Astrocyte (in vitro differentiated cells and primary cell): Measurements from ENCODE around the gene PLEKHO2. TPM values are rescaled to one million over a fixed set of nuclear protein-coding genes. Genes with fewer than 3 reads are reported as not detected.
A peak's percentile ranks its signal among the peaks of the same experiment; 100 is the strongest.

Experiments used
- DNase-seq: peaks from one replicate; pipeline ENCODE4 v3.0.0-alpha.2; 2010; ENCODE audit warnings: low read depth
- FAIRE-seq: peaks from 2 replicates; lab custom pipeline; 2011; peaks lifted over from hg19 to GRCh38; lab: Jason Lieb, UNC
- H2AFZ ChIP-seq: 2 replicates; pipeline ENCODE4 v1.6.0; 2012; ENCODE audit warnings: low read depth, low read length, inconsistent platforms
- H3K27ac ChIP-seq: 2 replicates; pipeline ENCODE4 v1.5.1; 2011; ENCODE audit warnings: low read depth, low read length, inconsistent platforms
- H3K27me3 ChIP-seq: 2 replicates; pipeline ENCODE4 v1.6.0; 2011; ENCODE audit warnings: low read length, inconsistent platforms; ENCODE audit not compliant: insufficient read depth
- H3K36me3 ChIP-seq: 2 replicates; pipeline ENCODE4 v1.5.1; 2011; ENCODE audit warnings: low read length, inconsistent platforms; ENCODE audit not compliant: insufficient read depth
- H3K4me1 ChIP-seq: 2 replicates; pipeline ENCODE4 v1.5.1; 2011; ENCODE audit warnings: low read length, inconsistent platforms; ENCODE audit not compliant: insufficient read depth
- H3K4me2 ChIP-seq: 2 replicates; pipeline ENCODE4 v1.6.0; 2012; ENCODE audit warnings: low read length, inconsistent platforms
- H3K4me3 ChIP-seq: 2 replicates; pipeline ENCODE4 v1.5.1; 2011; ENCODE audit warnings: low read depth, mild to moderate bottlenecking, low read length, inconsistent platforms; ENCODE audit not compliant: insufficient read depth
- H3K79me2 ChIP-seq: 2 replicates; pipeline ENCODE4 v1.6.0; 2012; ENCODE audit warnings: mild to moderate bottlenecking, low read length, inconsistent platforms; ENCODE audit not compliant: insufficient read depth
- H3K9ac ChIP-seq: 2 replicates; pipeline ENCODE4 v1.6.0; 2012; ENCODE audit warnings: mild to moderate bottlenecking, low read length, inconsistent platforms
- H3K9me3 ChIP-seq: 2 replicates; pipeline ENCODE4 v1.5.1; 2012; ENCODE audit warnings: low read depth, mild to moderate bottlenecking, low read length, inconsistent platforms; ENCODE audit not compliant: insufficient read depth
- H4K20me1 ChIP-seq: 2 replicates; pipeline ENCODE4 v1.6.0; 2012; ENCODE audit warnings: low read length, inconsistent platforms; ENCODE audit not compliant: insufficient read depth
- H3K27ac Mint-ChIP-seq: one replicate; pipeline ENCODE4 v1.8.0; 2021; ENCODE audit warnings: mild to moderate bottlenecking, mixed read lengths; ENCODE audit not compliant: unreplicated experiment
- H3K27me3 Mint-ChIP-seq: one replicate; pipeline ENCODE4 v1.8.0; 2021; ENCODE audit warnings: low read depth, mixed read lengths; ENCODE audit not compliant: unreplicated experiment
- H3K36me3 Mint-ChIP-seq: one replicate; pipeline ENCODE4 v1.8.0; 2021; ENCODE audit warnings: low read depth, mixed read lengths; ENCODE audit not compliant: unreplicated experiment
- H3K4me1 Mint-ChIP-seq: one replicate; pipeline ENCODE4 v1.8.0; 2021; ENCODE audit warnings: low read depth, mixed read lengths; ENCODE audit not compliant: unreplicated experiment
- H3K4me3 Mint-ChIP-seq: one replicate; pipeline ENCODE4 v1.8.0; 2021; ENCODE audit warnings: mild to moderate bottlenecking, moderate library complexity, mixed read lengths; ENCODE audit not compliant: unreplicated experiment
- H3K9me3 Mint-ChIP-seq: one replicate; pipeline ENCODE4 v1.8.0; 2021; ENCODE audit warnings: mild to moderate bottlenecking, mixed read lengths; ENCODE audit not compliant: unreplicated experiment
- CTCF ChIP-seq: IDR thresholded peaks from 2 replicates; pipeline ENCODE4 v1.5.1; 2011; ENCODE audit warnings: low read depth, mild to moderate bottlenecking, inconsistent platforms, low read length, moderate library complexity; ENCODE audit not compliant: insufficient read depth
- EZH2 ChIP-seq: IDR thresholded peaks from 2 replicates; pipeline ENCODE4 v1.6.1; 2012; ENCODE audit warnings: mild to moderate bottlenecking, low read length, inconsistent platforms; ENCODE audit not compliant: insufficient read depth
- total RNA-seq: library from RNA; stranded (reverse); gene quantifications from 2 replicates; pipeline ENCODE4 v1.2.1, GENCODE V29; 2021

Gene PLEKHO2
- total RNA-seq, 1 donor from 2014 or later = 11.5 TPM

- no peak overlapping the region for H3K4me2 ChIP-seq
- no peaks in the 10 kb centered on the region for H3K27me3 ChIP-seq
- Mint-ChIP-seq H3K9me3 (no peaks in the 10 kb centered on the region), H3K4me1 (peaks cover 35% of the 10 kb centered on the region), H3K36me3 (peaks cover 19% of the 10 kb centered on the region), H3K27me3 (no peaks in the 10 kb centered on the region), H3K4me3 (no peak overlapping the region), H3K27ac (no peak overlapping the region)
- TF ChIP-seq CTCF (no peak), EZH2 (no peak)
- DNase-seq = no peak
- H3K36me3 ChIP-seq = no peaks in the 10 kb centered on the region
- no peak for FAIRE-seq
- no peaks in the 10 kb centered on the region for H3K9me3 ChIP-seq
- H3K27ac ChIP-seq = no peak overlapping the region
- peaks cover 47% of the 10 kb centered on the region for H4K20me1 ChIP-seq
- H3K9ac ChIP-seq = no peak overlapping the region
- H3K79me2 ChIP-seq = peaks cover 14% of the 10 kb centered on the region
- no peak overlapping the region for H3K4me3 ChIP-seq
- H3K4me1 ChIP-seq = peaks cover 16% of the 10 kb centered on the region
- H2AFZ ChIP-seq = no peak overlapping the region
Measured at GRCh38 chr15:64862408-64862807, 20.7 kb downstream of the PLEKHO2 start.

GRCh38 chr15:64864068-64864467 lies 22.4 kb downstream of the PLEKHO2 start:
- Histone ChIP-seq H4K20me1 (peaks cover 32% of the 10 kb centered on the region), H3K4me2 (no peak overlapping the region), H3K27ac (no peak overlapping the region), H3K4me1 (peaks cover 16% of the 10 kb centered on the region), H3K9me3 (no peaks in the 10 kb centered on the region), H3K9ac (no peak overlapping the region), H3K79me2 (peaks cover 4% of the 10 kb centered on the region), H3K27me3 (no peaks in the 10 kb centered on the region), H3K36me3 (no peaks in the 10 kb centered on the region), H3K4me3 (no peak overlapping the region), H2AFZ (no peak overlapping the region)
- Mint-ChIP-seq H3K4me3 (peak overlapping the region; percentile 20), H3K36me3 (peaks cover 15% of the 10 kb centered on the region), H3K9me3 (no peaks in the 10 kb centered on the region), H3K27me3 (no peaks in the 10 kb centered on the region), H3K4me1 (peaks cover 26% of the 10 kb centered on the region), H3K27ac (peak overlapping the region; percentile 41)
- TF ChIP-seq EZH2 (no peak), CTCF (no peak)
- FAIRE-seq (no peak), DNase-seq (no peak)

GRCh38 chr15:64865126-64865997 lies 23.6 kb downstream of the PLEKHO2 start:
- Mint-ChIP-seq H3K27me3 (no peaks in the 10 kb centered on the region), H3K36me3 (peaks cover 12% of the 10 kb centered on the region), H3K27ac (peak overlapping the region; percentile 62), H3K4me1 (peaks cover 24% of the 10 kb centered on the region), H3K4me3 (no peak overlapping the region), H3K9me3 (no peaks in the 10 kb centered on the region)
- no peaks in the 10 kb centered on the region for H3K36me3 ChIP-seq
- H3K79me2 ChIP-seq = no peaks in the 10 kb centered on the region
- H3K27me3 ChIP-seq = no peaks in the 10 kb centered on the region
- H3K4me3 ChIP-seq = no peak overlapping the region
- H3K4me2 ChIP-seq = peak overlapping the region; percentile 52
- no peak for FAIRE-seq
- TF ChIP-seq EZH2 (no peak), CTCF (no peak)
- no peak for DNase-seq
- peaks cover 16% of the 10 kb centered on the region for H3K4me1 ChIP-seq
- H3K9ac ChIP-seq = no peak overlapping the region
- H3K9me3 ChIP-seq = no peaks in the 10 kb centered on the region
- peak overlapping the region; percentile 13 for H3K27ac ChIP-seq
- no peak overlapping the region for H2AFZ ChIP-seq
- peaks cover 19% of the 10 kb centered on the region for H4K20me1 ChIP-seq
